Measurements from ENCODE around the gene SRGN. TPM values are rescaled to one million over a fixed set of nuclear protein-coding genes. Genes with fewer than 3 reads are reported as not detected.

The SRGN gene
- total RNA-seq, 4 donors from 2014 or later: 104 to 572 (median 285) TPM

GRCh38 chr10:69124563-69125268 is 36.8 kb downstream of the SRGN start:
- no peak for TF ChIP-seq CTCF (IDR thresholded peaks at IDR 0.05; ENCODE audit: low read depth)

GRCh38 chr10:69125554-69125953 is 37.7 kb downstream of the SRGN start:
- no peak for TF ChIP-seq CTCF (IDR thresholded peaks at IDR 0.05; ENCODE audit: low read depth)

- no peak for TF ChIP-seq CTCF (IDR thresholded peaks at IDR 0.05; ENCODE audit: low read depth)
Measured at GRCh38 chr10:69130251-69130650, 42.3 kb downstream of the SRGN start.

GRCh38 chr10:69139961-69140360 is 52.1 kb downstream of the SRGN start:
- TF ChIP-seq CTCF (IDR thresholded peaks at IDR 0.05; ENCODE audit: low read depth): no peak

- no peak for TF ChIP-seq CTCF (IDR thresholded peaks at IDR 0.05; ENCODE audit: low read depth)
Measured at GRCh38 chr10:69141304-69141703, 53.4 kb downstream of the SRGN start.

- no peak for TF ChIP-seq CTCF (IDR thresholded peaks at IDR 0.05; ENCODE audit: low read depth)
Measured at GRCh38 chr10:69142983-69143382, 55.1 kb downstream of the SRGN start.

GRCh38 chr10:69145329-69145728 is 57.4 kb downstream of the SRGN start:
- no peak for TF ChIP-seq CTCF (IDR thresholded peaks at IDR 0.05; ENCODE audit: low read depth)
